Smooth muscle cell of the brain vasculature (primary cell): ENCODE measurements around the gene MOG.

Experiments used
- DNase-seq: peaks from one replicate; pipeline ENCODE4 v3.0.0-alpha.2; 2012; ENCODE audit warnings: low read depth, low spot score

The MOG gene

GRCh38 chr6:29675561-29675960, 18.7 kb downstream of the MOG start:
- DNase-seq, result no peak

GRCh38 chr6:29676981-29677601, 20.2 kb downstream of the MOG start:
- DNase-seq, result peak; percentile 4

GRCh38 chr6:29678114-29678513, 21.2 kb downstream of the MOG start:
- no peak for DNase-seq

- no peak for DNase-seq
These were observed 23.1 kb downstream of the MOG start for GRCh38 chr6:29679962-29680361.

- no peak for DNase-seq
These were observed 23.5 kb downstream of the MOG start for GRCh38 chr6:29680416-29680815.

GRCh38 chr6:29680904-29681303, 24.0 kb downstream of the MOG start, which contains the start of gene ZFP57:
Gene ZFP57 (minus strand): TSS chr6:29681152. CDS start chr6:29677003, 4,149 bp downstream.
- no peak for DNase-seq

- no peak for DNase-seq
These were observed 24.9 kb downstream of the MOG start for GRCh38 chr6:29681811-29682210.

- DNase-seq, result no peak
These were observed 28.9 kb downstream of the MOG start for GRCh38 chr6:29685718-29686326.

- no peak for DNase-seq
These were observed 37.7 kb downstream of the MOG start for GRCh38 chr6:29694637-29695036.

GRCh38 chr6:29696147-29697125, 39.5 kb downstream of the MOG start:
- DNase-seq, result no peak

GRCh38 chr6:29702519-29703103, 45.7 kb downstream of the MOG start:
- DNase-seq, result no peak

- DNase-seq, result peak; percentile 23
These were observed 48.7 kb downstream of the MOG start for GRCh38 chr6:29705389-29706231.

GRCh38 chr6:29708432-29709179, 51.7 kb downstream of the MOG start:
- DNase-seq, result no peak

- no peak for DNase-seq
These were observed 52.3 kb downstream of the MOG start for GRCh38 chr6:29709188-29709587.

GRCh38 chr6:29710281-29710941, 53.5 kb downstream of the MOG start:
- DNase-seq, result no peak

- DNase-seq, result no peak
These were observed 64.0 kb downstream of the MOG start for GRCh38 chr6:29720863-29721262.
